Stimulated activated CD8-positive, alpha-beta memory T cell treated with anti-CD3 and anti-CD28 coated beads, Interleukin-4, amount 100 ng/mL, for 4 hours (primary cell): ENCODE measurements around the gene XPO6.

Experiments
- DNase-seq, 2 donors: peaks; one replicate each; pipeline ENCODE4 v3.0.0-alpha.2; 2020; ENCODE audit warnings: low read depth in 2 of 2, low spot score in 1 of 2

Gene XPO6

GRCh38 chr16:28186752-28187151 lies 25.0 kb downstream of the XPO6 start:
- no peak for DNase-seq

GRCh38 chr16:28185696-28186095 lies 26.1 kb downstream of the XPO6 start:
- no peak for DNase-seq

DNA sequence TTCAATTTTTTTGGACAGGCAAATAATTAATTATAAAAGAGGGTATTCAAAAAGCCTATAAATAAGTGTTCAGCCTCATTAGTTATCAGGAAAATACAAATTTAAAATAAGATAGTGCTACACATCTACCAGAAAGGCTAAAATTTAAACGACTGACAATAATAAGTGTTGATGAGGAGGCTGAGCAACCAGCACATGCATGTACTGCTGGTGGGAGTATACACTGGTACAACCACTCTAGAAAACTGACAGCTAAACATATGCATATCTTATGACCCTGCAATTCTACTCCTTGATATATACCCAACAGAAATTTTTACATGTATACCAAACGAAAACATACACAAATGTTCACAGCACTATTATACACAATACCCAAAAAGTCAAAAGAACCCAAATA lies 27.1 kb downstream of the XPO6 start:
- no peak for DNase-seq

GRCh38 chr16:28183930-28184329 lies 27.8 kb downstream of the XPO6 start:
- DNase-seq = no peak

DNA sequence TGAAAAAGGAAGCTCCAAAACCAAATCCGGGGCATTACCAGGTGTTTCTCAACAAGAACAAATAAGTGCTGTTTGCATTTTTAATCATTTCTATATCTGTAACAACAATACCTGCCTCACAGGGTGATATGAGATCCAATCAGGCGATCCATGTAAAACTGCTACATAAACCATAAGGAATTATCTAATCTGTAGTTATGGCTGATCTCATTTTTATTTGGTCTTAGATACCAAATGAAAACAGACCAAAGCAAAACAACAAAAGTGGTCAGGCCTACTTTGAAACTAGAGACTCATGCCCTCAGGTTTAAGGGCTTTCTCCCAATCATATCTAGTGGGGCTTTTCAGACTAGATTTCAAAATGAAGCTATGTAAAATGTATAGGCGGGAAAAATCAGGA lies 28.3 kb downstream of the XPO6 start:
- DNase-seq = no peak

- DNase-seq = no peak
Measured at GRCh38 chr16:28182801-28183200, 29.0 kb downstream of the XPO6 start.

- DNase-seq = peak in 1 of 2 donors; percentile 29
Measured at GRCh38 chr16:28182183-28182582, 29.6 kb downstream of the XPO6 start.

DNA sequence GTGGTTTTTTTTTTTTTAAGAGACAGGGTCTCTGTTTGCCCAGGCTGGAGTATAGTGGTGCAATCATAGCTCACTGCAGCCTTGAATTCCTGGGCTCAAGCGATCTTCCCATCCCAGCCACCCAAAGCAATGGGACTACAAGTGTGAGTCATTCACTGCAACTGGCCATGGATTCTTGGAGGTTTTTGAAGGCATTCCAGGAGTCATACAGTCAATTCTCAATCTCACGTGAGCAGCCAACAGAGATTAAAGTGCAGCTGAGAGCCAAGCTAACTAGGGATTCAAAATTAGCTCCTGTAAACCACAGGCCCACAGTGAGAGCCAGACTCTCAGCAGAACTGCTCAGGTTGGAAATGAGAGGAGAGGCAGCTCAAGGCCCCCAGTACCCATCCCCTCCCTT lies 30.2 kb downstream of the XPO6 start:
- DNase-seq = no peak

GRCh38 chr16:28180655-28181460 lies 30.9 kb downstream of the XPO6 start:
- no peak for DNase-seq

DNA sequence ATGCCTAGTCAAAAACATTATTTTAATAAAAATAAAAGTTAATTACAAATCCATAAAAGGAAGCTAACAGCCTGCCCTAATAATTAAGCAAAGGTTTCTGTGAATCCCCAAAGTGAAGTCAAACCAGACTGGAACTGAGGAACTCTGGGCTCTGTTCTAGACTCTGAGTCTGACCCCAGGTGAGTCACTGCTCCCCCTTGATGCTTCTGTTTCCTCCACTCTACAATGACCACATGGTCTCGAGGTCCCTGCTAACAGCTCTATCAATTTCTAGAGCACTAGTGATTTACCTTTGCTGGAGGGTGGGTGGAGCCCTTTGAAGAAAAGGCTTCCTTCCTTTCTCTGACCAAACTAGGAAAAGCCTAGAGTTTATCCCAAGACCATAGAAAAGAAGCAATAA lies 32.4 kb downstream of the XPO6 start:
- DNase-seq = no peak

GRCh38 chr16:28175715-28176114 lies 36.0 kb downstream of the XPO6 start:
- no peak for DNase-seq

DNA sequence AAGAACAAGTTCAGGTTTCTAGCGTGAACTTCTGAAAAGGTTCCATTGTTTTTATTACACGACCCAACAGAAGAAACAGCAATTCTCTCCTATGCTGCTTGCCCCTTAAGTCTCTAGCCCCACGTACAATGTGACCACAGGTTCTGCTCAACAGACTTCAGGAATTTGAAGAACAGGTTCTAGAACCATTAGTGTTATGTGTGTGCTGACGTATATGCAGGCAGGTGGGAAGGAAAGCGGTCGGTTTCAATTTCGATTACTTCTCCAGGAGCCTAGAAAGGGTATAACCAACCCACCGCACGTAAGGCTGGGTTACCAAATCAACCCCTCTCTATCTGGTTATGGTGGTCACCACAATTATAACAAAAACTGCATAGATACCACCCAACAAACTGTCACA lies 39.4 kb downstream of the XPO6 start:
- DNase-seq = no peak

- no peak for DNase-seq
Measured at GRCh38 chr16:28171816-28172215, 39.9 kb downstream of the XPO6 start.

- DNase-seq = no peak
Measured at GRCh38 chr16:28168991-28169554, 42.7 kb downstream of the XPO6 start.

DNA sequence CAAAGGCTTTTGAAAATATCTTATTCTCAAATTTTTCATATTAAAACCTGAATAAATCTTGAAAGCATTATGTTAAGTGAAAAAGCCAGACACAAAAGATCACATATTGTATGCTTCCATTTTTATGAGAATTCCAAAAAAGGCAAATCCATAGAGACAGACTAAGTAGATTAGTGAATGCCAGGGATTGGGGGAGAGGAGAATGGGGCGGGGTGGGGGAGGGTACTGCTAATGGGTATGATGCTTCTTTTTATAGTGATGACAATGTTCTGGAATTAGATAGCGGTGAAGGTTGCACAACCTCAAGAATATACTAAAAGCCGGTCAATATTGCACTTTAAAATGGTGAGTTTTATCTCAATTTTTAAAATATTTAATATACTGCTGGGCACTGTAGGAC lies 44.0 kb downstream of the XPO6 start:
- DNase-seq = no peak

GRCh38 chr16:28167221-28167620 lies 44.5 kb downstream of the XPO6 start:
- DNase-seq = no peak

DNA sequence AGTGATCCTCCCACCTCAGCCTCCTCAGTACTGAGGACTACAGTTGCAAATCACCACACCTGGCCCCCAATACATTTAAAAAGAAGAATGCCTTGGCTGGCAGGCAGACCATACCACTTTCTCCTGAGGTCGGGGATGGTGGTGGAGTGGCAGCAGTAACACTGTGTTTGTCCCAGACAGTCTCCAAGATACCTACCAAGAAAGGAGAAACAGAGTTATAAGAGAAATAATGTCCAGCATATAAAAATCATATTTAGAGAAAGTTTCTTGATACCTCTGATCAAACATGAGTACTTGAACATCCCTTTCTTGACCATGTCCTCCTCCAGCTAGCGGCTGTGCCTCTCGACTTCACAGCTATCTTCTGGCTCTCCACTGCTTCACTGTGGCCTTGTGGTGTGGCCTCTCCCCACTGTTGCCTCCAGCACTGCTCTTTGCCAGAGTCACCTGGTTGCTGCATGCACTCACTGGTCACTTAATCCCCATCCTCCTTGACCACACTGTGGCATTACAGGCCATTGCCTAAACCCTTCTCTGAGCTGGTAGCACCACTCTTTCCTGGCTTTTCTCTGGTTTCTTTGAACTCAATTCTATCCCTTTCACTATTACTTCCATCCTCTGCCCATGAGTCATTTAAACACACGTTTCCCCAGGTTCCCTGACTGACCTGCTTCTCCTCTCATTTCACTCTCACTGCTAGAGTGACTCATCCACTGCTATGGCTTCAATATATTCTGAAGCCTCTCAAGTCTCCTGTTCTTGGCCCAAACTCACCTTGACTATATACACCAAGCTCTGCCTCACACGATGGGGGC lies 45.2 kb downstream of the XPO6 start:
- no peak for DNase-seq

DNA sequence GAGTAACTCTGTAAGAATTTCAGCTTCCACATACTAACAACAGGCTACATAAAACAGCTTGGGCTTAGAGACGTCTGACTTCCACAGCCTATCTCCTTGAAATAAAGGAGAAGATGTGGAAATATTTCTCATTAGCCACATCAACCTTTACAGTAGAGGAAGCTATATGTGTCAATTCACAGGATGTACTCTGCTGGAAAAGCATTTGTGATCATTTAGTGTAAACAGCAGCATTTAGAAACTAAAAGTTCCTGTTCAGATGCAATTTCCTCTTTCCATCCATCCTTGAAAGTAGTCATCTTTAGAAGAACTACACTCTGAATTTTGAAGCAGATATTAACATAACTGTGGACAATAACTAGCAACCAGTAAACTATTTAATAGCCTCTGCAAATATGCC lies 46.2 kb downstream of the XPO6 start:
- no peak for DNase-seq

- DNase-seq = no peak
Measured at GRCh38 chr16:28164140-28164539, 47.6 kb downstream of the XPO6 start.

DNA sequence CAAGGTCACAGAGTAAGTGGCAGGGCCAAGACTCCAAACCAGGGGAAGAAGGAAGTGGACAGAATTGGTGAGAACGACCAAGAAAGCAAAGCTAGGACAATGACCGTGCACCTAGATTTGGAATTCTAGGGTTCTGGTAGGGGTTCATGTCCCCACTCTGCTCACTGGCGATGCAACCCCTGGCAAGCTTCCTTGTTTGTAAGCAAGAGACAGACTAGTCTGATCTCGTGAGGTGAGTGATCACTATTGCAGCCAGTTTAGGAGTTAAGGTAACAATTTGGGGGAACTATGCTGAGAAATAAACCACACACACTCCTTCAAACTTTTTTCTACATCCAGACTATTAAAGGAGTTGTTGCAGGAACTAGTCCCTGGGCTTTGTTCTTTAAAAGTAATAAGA lies 48.1 kb downstream of the XPO6 start:
- DNase-seq = no peak

DNA sequence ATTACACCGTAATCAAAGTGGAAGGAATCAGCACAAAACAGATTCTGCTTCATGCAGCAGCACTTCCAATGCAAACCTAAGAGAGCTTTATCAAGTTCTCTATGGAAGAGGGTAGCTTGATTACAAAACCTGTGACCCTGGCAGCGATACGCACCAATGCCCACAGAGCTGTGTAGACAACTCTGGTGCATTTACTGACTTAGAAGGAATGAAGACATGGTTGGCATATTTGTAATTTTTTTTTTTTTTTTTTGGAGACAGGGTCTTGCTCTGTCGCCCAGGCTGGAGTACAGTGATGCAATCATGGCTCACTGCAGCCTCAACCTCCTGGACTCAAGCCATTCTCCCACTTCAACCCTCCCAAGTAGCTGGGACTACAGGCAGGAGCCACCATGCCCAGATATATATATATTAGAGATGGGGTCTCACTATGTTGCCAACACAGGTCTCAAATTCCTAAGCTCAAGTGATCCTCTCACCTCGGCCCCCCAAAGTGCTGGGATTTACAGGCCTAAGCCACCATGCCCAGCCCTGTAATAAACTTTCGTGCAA lies 49.4 kb downstream of the XPO6 start:
- no peak for DNase-seq

GRCh38 chr16:28161626-28162025 lies 50.1 kb downstream of the XPO6 start:
- DNase-seq = no peak
